Endodermal cell (in vitro differentiated cells): Measurements from ENCODE around the gene ASTN1. TPM values are rescaled to one million over a fixed set of nuclear protein-coding genes. Genes with fewer than 3 reads are reported as not detected.

ENCODE experiments used
- DNase-seq: peaks from one replicate; pipeline ENCODE4 v3.0.0-alpha.2; 2017
- H3K27ac ChIP-seq: 2 replicates; pipeline ENCODE4 v1.5.1; 2013; ENCODE audit warnings: mild to moderate bottlenecking, low read depth, low read length, moderate library complexity
- H3K27me3 ChIP-seq: 2 replicates; pipeline ENCODE4 v1.6.1; 2013; ENCODE audit warnings: mild to moderate bottlenecking, low read length, moderate library complexity; ENCODE audit not compliant: insufficient read depth, control insufficient read depth, poor library complexity, severe bottlenecking
- H3K36me3 ChIP-seq: 2 replicates; pipeline ENCODE4 v1.7.0; 2013; ENCODE audit warnings: mild to moderate bottlenecking, low read length, moderate library complexity; ENCODE audit not compliant: control insufficient read depth, insufficient read depth
- H3K4me1 ChIP-seq: one replicate; pipeline ENCODE4 v1.7.0; 2013; ENCODE audit warnings: low read length; ENCODE audit not compliant: control insufficient read depth, insufficient read depth
- H3K4me3 ChIP-seq: 2 replicates; pipeline ENCODE4 v1.5.1; 2013; ENCODE audit warnings: mild to moderate bottlenecking, low read length, moderate library complexity
- H3K9ac ChIP-seq: 2 replicates; pipeline ENCODE4 v1.6.1; 2013; ENCODE audit warnings: mild to moderate bottlenecking, low read length, moderate library complexity; ENCODE audit not compliant: poor library complexity, severe bottlenecking; ENCODE audit errors: extremely low read depth
- H3K9me3 ChIP-seq: 2 replicates; pipeline ENCODE4 v1.6.1; 2013; ENCODE audit warnings: mild to moderate bottlenecking, low read length, moderate library complexity; ENCODE audit not compliant: control insufficient read depth
- H3K27ac Mint-ChIP-seq: 2 replicates; pipeline ENCODE4 v1.8.0; 2020; ENCODE audit warnings: mixed read lengths
- H3K27me3 Mint-ChIP-seq: 2 replicates; pipeline ENCODE4 v1.8.0; 2021; ENCODE audit warnings: mild to moderate bottlenecking, mixed read lengths; ENCODE audit not compliant: insufficient read depth
- H3K36me3 Mint-ChIP-seq: 2 replicates; pipeline ENCODE4 v1.8.0; 2020; ENCODE audit warnings: low read depth, mixed read lengths
- H3K4me1 Mint-ChIP-seq: 2 replicates; pipeline ENCODE4 v1.8.0; 2020; ENCODE audit warnings: mixed read lengths
- H3K4me3 Mint-ChIP-seq: 2 replicates; pipeline ENCODE4 v1.8.0; 2020; ENCODE audit warnings: mild to moderate bottlenecking, moderate library complexity, mixed read lengths
- H3K9me3 Mint-ChIP-seq: 2 replicates; pipeline ENCODE4 v1.8.0; 2020; ENCODE audit warnings: mild to moderate bottlenecking, mixed read lengths
- WGBS, 2 experiments: methylation state at CpG; one replicate each; pipeline versions ENCODE4 v1.1.5 to v1.1.7; 2013; ENCODE audit warnings: missing lambda C conversion rate in 2 of 2, mixed read lengths in 1 of 2; ENCODE audit not compliant: insufficient coverage in 1 of 2, insufficient read length in 1 of 2; 5-methylcytosine and 5-hydroxymethylcytosine counted together
- total RNA-seq, 2 donors: library from RNA; stranded (reverse); fragmentation: NEBNext Ultra II Directional in 1 of 2; extraction: Animal tissue kit (Norgen Biotek cat#: 25700) in 1 of 2; gene quantifications; 2 replicates in 1 of 2; 3 replicates in 1 of 2; pipeline ENCODE4 v1.2.1, GENCODE V29; 2021
- TF ChIP-seq, protein P1 (sequence below): fragments of 200-600 bp; sonication (generic); conservative IDR thresholded peaks from 2 replicates; pipeline ENCODE4 v1.5.0; 2021; ENCODE audit warnings: antibody characterized with exemption, mild to moderate bottlenecking

Gene ASTN1
- total RNA-seq, 2 donors from 2014 or later, result 0.31 to 0.70 TPM

DNA sequence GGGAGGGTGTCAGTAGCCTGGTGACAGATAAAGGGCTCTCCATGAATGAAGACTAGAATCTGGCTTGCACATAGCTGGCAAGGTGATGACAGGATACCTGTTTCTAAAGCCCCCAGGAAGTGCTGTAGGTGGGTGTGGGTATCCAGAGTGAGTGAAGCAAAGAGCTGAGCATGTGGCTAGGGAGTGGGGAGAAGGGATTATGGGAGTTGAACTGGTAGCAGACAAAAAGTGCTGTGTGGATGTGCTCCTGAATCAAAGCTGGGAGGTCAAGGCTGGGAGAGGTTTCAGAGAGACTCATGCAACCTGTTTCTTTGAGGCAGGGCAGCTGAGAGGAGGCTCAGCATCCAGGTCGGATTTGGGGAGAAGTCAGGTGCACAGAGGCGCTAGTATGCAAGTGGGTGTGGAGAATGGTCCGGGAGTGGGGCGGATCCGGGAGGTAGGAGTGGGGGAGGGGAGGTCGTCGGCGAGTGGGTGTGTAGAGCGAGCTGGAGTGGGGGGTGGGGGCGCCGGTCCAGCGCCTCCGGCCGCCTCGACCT lies 600 bp downstream of the ASTN1 start:
- Histone ChIP-seq H3K4me3 (peak overlapping the region; percentile 81), H3K27me3 (peaks cover 91% of the 10 kb centered on the region), H3K36me3 (no peaks in the 10 kb centered on the region), H3K27ac (no peak overlapping the region), H3K9me3 (no peaks in the 10 kb centered on the region), H3K9ac (no peak overlapping the region), H3K4me1 (no peaks in the 10 kb centered on the region)
- TF ChIP-seq, protein P1, sequence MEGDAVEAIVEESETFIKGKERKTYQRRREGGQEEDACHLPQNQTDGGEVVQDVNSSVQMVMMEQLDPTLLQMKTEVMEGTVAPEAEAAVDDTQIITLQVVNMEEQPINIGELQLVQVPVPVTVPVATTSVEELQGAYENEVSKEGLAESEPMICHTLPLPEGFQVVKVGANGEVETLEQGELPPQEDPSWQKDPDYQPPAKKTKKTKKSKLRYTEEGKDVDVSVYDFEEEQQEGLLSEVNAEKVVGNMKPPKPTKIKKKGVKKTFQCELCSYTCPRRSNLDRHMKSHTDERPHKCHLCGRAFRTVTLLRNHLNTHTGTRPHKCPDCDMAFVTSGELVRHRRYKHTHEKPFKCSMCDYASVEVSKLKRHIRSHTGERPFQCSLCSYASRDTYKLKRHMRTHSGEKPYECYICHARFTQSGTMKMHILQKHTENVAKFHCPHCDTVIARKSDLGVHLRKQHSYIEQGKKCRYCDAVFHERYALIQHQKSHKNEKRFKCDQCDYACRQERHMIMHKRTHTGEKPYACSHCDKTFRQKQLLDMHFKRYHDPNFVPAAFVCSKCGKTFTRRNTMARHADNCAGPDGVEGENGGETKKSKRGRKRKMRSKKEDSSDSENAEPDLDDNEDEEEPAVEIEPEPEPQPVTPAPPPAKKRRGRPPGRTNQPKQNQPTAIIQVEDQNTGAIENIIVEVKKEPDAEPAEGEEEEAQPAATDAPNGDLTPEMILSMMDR, result no peak
- H3K4me3 Mint-ChIP-seq, result peak overlapping the region; percentile 56
- DNase-seq, result peak; percentile 51
- H3K9me3 Mint-ChIP-seq, result no peaks in the 10 kb centered on the region
- 0 to 2% methylated on average over 1 to 13 of the region's 15 CpGs for WGBS, 2 experiments
- no peak overlapping the region for H3K27ac Mint-ChIP-seq
- no peaks in the 10 kb centered on the region for H3K4me1 Mint-ChIP-seq
- peaks cover 10% of the 10 kb centered on the region for H3K27me3 Mint-ChIP-seq
- H3K36me3 Mint-ChIP-seq, result no peaks in the 10 kb centered on the region

DNA sequence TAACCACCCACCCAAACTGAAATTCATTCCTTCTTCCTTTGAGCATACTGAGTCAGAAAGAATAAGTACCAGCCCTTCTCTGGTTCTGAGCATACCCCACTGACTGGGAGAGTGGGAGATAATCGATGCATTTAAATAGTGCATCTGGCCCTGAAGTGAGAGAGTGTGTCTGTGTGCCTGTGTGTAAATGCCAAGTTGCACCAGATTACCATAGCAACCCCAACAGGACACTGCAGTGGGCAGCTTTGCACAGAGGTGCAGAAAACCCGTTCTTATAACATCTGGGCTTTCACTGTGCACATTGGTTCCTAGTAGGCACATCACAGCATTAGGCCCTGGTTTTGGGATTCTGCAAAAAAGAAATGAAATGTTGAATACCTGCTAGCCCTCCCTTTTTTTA lies 2.3 kb downstream of the ASTN1 start:
- peaks cover 10% of the 10 kb centered on the region for H3K27me3 Mint-ChIP-seq
- no peak for DNase-seq
- Histone ChIP-seq H3K4me1 (no peaks in the 10 kb centered on the region), H3K36me3 (no peaks in the 10 kb centered on the region), H3K9ac (no peak overlapping the region), H3K27me3 (peaks cover 75% of the 10 kb centered on the region), H3K4me3 (no peak overlapping the region), H3K9me3 (no peaks in the 10 kb centered on the region), H3K27ac (no peak overlapping the region)
- no peaks in the 10 kb centered on the region for H3K36me3 Mint-ChIP-seq
- no peak overlapping the region for H3K4me3 Mint-ChIP-seq
- TF ChIP-seq, protein P1, result no peak
- WGBS, 2 experiments, result 81 to 100% methylated on average over 1 to 2 of the region's 2 CpGs
- no peak overlapping the region for H3K27ac Mint-ChIP-seq
- H3K4me1 Mint-ChIP-seq, result no peaks in the 10 kb centered on the region
- H3K9me3 Mint-ChIP-seq, result no peaks in the 10 kb centered on the region

DNA sequence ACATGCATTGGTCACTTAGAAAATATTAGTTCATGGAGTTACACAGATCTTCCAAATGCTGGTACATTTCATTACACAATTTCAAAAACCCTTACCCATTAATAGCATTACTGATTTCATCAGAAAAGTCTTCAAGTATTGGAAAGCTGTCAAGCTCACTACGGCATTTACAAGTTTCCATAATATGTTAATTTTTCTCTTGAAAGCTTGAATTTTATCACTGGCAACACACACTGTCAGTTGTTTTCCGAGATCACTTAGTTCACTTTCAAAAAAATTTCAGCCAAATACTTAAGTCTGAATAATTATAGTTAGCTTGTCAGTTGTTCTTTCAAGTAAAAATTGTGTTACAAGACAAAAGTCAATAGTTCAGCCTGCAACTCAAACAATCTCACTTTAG lies 18.0 kb downstream of the ASTN1 start:
- Histone ChIP-seq H3K4me3 (no peak overlapping the region), H3K9ac (no peak overlapping the region), H3K36me3 (no peaks in the 10 kb centered on the region), H3K9me3 (no peaks in the 10 kb centered on the region), H3K27ac (no peak overlapping the region), H3K4me1 (no peaks in the 10 kb centered on the region), H3K27me3 (no peaks in the 10 kb centered on the region)
- Mint-ChIP-seq H3K27me3 (no peaks in the 10 kb centered on the region), H3K27ac (no peak overlapping the region), H3K4me3 (no peak overlapping the region), H3K36me3 (no peaks in the 10 kb centered on the region), H3K4me1 (no peaks in the 10 kb centered on the region), H3K9me3 (no peaks in the 10 kb centered on the region)
- no peak for DNase-seq
- 83 to 100% methylated on average over 1 to 2 of the region's 2 CpGs for WGBS, 2 experiments
- TF ChIP-seq, protein P1, result no peak
